GM12878 (cell line): ENCODE data around the gene DMWD. TPM values are rescaled to one million over a fixed set of nuclear protein-coding genes. Genes with fewer than 3 reads are reported as not detected.
A peak's percentile ranks its signal among the peaks of the same experiment; 100 is the strongest.

Source experiments
- CEBPB ChIP-seq, 2 experiments: fragments of 150-350 bp in 1 of 2; IDR thresholded peaks; 2 replicates each; pipeline ENCODE4 v1.6.1; 2012 to 2014; ENCODE audit warnings: low read depth in 2 of 2, low read length in 2 of 2, borderline replicate concordance in 1 of 2, inconsistent platforms in 1 of 2
- EGR1 ChIP-seq, 2 experiments: IDR thresholded peaks; 1 replicate in 1 of 2; 2 replicates in 1 of 2; pipeline ENCODE4 v1.6.1; 2011 to 2012; ENCODE audit warnings: low read depth in 2 of 2, low read length in 2 of 2, borderline replicate concordance in 1 of 2, mild to moderate bottlenecking in 1 of 2, moderate library complexity in 1 of 2
- EZH2 ChIP-seq: IDR thresholded peaks from 2 replicates; pipeline ENCODE4 v1.6.1; 2012; ENCODE audit warnings: low read depth, mild to moderate bottlenecking, control low read depth, inconsistent platforms, low read length, borderline replicate concordance; ENCODE audit not compliant: control insufficient read depth
- IKZF1 ChIP-seq: fragments of 450-650 bp; conservative IDR thresholded peaks from 2 replicates; pipeline ENCODE4 v1.6.1; 2017; ENCODE audit warnings: antibody characterized with exemption, mild to moderate bottlenecking
- MTA2 ChIP-seq: fragments of 450-650 bp; IDR thresholded peaks from 2 replicates; pipeline ENCODE4 v1.6.1; 2016; ENCODE audit warnings: low read depth, mild to moderate bottlenecking, moderate library complexity
- MTA3 ChIP-seq: IDR thresholded peaks from 2 replicates; pipeline ENCODE4 v1.6.1; 2012; ENCODE audit warnings: low read length, inconsistent platforms, borderline replicate concordance
- NR2C2 ChIP-seq: IDR thresholded peaks from 2 replicates; pipeline ENCODE4 v1.6.1; 2011; ENCODE audit warnings: borderline replicate concordance, low read depth; ENCODE audit not compliant: control insufficient read depth, insufficient read length
- PAX8 ChIP-seq: fragments of 450-650 bp; IDR thresholded peaks from 2 replicates; pipeline ENCODE4 v1.6.1; 2017; ENCODE audit warnings: mild to moderate bottlenecking, moderate library complexity
- POLR2AphosphoS5 ChIP-seq: IDR thresholded peaks from 2 replicates; pipeline ENCODE4 v1.6.1; 2011; ENCODE audit warnings: mild to moderate bottlenecking, low read length, inconsistent platforms
- RAD21 ChIP-seq: IDR thresholded peaks from 2 replicates; pipeline ENCODE4 v1.6.1; 2011; ENCODE audit warnings: mild to moderate bottlenecking, low read depth, low read length, moderate library complexity; ENCODE audit not compliant: insufficient read depth
- RAD51 ChIP-seq: fragments of 450-650 bp; IDR thresholded peaks from 2 replicates; pipeline ENCODE4 v1.6.1; 2016; ENCODE audit warnings: moderate library complexity, mild to moderate bottlenecking, inconsistent platforms
- SMAD1 ChIP-seq: fragments of 450-650 bp; IDR thresholded peaks from 2 replicates; pipeline ENCODE4 v1.6.1; 2018; ENCODE audit warnings: mild to moderate bottlenecking, low read depth; ENCODE audit not compliant: partially characterized antibody
- SP1 ChIP-seq: IDR thresholded peaks from one replicate; pipeline ENCODE4 v1.6.1; 2011; ENCODE audit warnings: low read depth, low read length
- SUZ12 ChIP-seq: fragments of 200-600 bp; sonication (generic); IDR thresholded peaks from one replicate; pipeline ENCODE4 v1.6.1; 2018; ENCODE audit warnings: antibody characterized with exemption, mild to moderate bottlenecking; ENCODE audit not compliant: unreplicated experiment
- TAF1 ChIP-seq: IDR thresholded peaks from 2 replicates; pipeline ENCODE4 v1.6.1; 2011; ENCODE audit warnings: mild to moderate bottlenecking, low read depth, low read length, borderline replicate concordance
- YBX1 ChIP-seq: fragments of 450-650 bp; IDR thresholded peaks from 2 replicates; pipeline ENCODE4 v1.6.1; 2016; ENCODE audit warnings: antibody characterized with exemption
- ZNF217 ChIP-seq: fragments of 450-650 bp; IDR thresholded peaks from 2 replicates; pipeline ENCODE4 v1.6.1; 2017; ENCODE audit warnings: antibody characterized with exemption, mild to moderate bottlenecking
- polyA plus RNA-seq, 11 experiments: library from polyadenylated mRNA; depleted of rRNA in 4 of 11; unstranded in 6 of 11; stranded (reverse) in 5 of 11; fragments of >200 nt; fragmentation: Nextera tagmentation in 4 of 11; fragmentation: Illumina TruSeq in 1 of 11; extraction: Ambion mirVana in 4 of 11; extraction: Trizol in 1 of 11; gene quantifications; 1 replicate in 1 of 11; 2 replicates in 10 of 11; pipeline versions ENCODE4 v1.2.1 to v1.2.3, GENCODE V29; 2011 to 2016; ENCODE audit warnings: inconsistent platforms in 2 of 11, missing spikeins in 2 of 11, low read depth in 1 of 11
- total RNA-seq, 4 experiments: library from RNA; depleted of rRNA in 3 of 4; stranded (reverse); fragments of >200 nt in 3 of 4; fragmentation: Illumina TruSeq in 1 of 4; extraction: Trizol in 1 of 4; gene quantifications; 2 replicates each; pipeline versions ENCODE4 v1.2.1 to v1.2.3, GENCODE V29; 2013 to 2021
- TF ChIP-seq, protein P1 (sequence below): fragments of 450-650 bp; formaldehyde crosslinking; IDR thresholded peaks from 2 replicates; pipeline ENCODE4 v1.5.0; 2022; ENCODE audit warnings: mild to moderate bottlenecking, missing genetic modification characterization
- TF ChIP-seq, protein P2 (sequence below): IDR thresholded peaks from 2 replicates; pipeline ENCODE4 v1.6.1; 2012; ENCODE audit warnings: low read depth, low read length, improper control_type of control experiment
- TF ChIP-seq, protein P3 (sequence below): fragments of 450-650 bp; conservative IDR thresholded peaks from 2 replicates; pipeline ENCODE4 v1.6.1; 2017; ENCODE audit warnings: mild to moderate bottlenecking, moderate library complexity
- TF ChIP-seq, protein P4 (sequence below): fragments of 450-650 bp; IDR thresholded peaks from 2 replicates; pipeline ENCODE4 v1.6.1; 2017; ENCODE audit warnings: antibody characterized with exemption, mild to moderate bottlenecking, moderate library complexity

The DMWD gene
- total and polyA plus RNA-seq, 10 of the 15 experiments (the other 5 are each of a cell fraction or from before 2014, with no cell fraction given), result 3.5 to 56.0 (median 11.6) TPM

DNA sequence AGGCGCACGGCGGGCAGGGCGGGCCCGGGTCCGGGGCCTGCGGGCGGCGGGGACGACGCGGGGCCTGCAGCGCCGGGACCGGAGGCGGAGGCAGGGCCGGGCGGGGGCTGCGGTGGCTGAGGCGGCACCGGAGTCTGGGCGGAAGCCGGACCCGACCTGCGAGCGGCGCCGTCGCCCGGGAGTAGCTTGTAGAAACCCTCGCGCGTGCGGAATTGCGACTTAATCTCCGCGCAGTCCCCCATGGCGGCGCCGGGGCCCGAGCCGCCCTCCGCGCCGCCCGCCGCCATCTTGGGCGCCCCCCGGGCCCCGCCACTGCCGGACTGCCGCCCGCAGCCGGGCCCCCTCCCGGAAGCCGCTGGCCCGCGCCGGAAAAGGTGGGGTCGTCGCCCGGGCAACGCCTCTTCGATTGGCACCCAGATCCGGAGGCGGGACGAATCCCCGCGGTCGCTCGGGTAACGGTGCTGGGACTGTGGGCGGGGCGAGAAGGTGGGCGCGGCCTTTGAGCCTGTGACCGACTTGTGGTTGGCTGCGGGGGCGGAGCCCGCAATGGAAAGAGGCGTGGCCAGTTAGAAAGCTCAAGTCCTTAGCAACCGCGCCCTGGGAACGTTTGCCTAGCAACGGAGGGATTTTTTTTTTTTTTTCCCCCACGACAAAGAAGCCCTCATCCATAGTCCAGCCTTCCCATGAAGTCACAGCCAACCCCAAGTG lies at the start of gene DMWD (continued):
- TF ChIP-seq TAF1 (peak; percentile 73; the same call in 1 of the 2 replicates), POLR2AphosphoS5 (no peak), RAD51 (no peak), SP1 (peak; percentile 55), PAX8 (no peak), RAD21 (no peak), IKZF1 (peak; percentile 75), ZNF217 (0 out of 2 replicates have a peak, but pooled peaks have one; percentile 27), NR2C2 (no peak), EGR1 (IDR thresholded peaks at IDR 0.05; ENCODE audit: borderline replicate concordance in 1 of 2, low read depth in 2 of 2, low read length in 2 of 2) (peak; percentile 25 to 89), SMAD1 (no peak), SUZ12 (no peak), YBX1 (no peak), CEBPB (IDR thresholded peaks at IDR 0.05; ENCODE audit: borderline replicate concordance in 1 of 2, low read depth in 2 of 2, low read length in 2 of 2) (no peak), EZH2 (no peak), MTA2 (no peak), MTA3 (no peak)
- TF ChIP-seq, protein P1, sequence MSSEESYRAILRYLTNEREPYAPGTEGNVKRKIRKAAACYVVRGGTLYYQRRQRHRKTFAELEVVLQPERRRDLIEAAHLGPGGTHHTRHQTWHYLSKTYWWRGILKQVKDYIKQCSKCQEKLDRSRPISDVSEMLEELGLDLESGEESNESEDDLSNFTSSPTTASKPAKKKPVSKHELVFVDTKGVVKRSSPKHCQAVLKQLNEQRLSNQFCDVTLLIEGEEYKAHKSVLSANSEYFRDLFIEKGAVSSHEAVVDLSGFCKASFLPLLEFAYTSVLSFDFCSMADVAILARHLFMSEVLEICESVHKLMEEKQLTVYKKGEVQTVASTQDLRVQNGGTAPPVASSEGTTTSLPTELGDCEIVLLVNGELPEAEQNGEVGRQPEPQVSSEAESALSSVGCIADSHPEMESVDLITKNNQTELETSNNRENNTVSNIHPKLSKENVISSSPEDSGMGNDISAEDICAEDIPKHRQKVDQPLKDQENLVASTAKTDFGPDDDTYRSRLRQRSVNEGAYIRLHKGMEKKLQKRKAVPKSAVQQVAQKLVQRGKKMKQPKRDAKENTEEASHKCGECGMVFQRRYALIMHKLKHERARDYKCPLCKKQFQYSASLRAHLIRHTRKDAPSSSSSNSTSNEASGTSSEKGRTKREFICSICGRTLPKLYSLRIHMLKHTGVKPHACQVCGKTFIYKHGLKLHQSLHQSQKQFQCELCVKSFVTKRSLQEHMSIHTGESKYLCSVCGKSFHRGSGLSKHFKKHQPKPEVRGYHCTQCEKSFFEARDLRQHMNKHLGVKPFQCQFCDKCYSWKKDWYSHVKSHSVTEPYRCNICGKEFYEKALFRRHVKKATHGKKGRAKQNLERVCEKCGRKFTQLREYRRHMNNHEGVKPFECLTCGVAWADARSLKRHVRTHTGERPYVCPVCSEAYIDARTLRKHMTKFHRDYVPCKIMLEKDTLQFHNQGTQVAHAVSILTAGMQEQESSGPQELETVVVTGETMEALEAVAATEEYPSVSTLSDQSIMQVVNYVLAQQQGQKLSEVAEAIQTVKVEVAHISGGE (CRISPR knock-in tag), result 0 out of 2 replicates have a peak, but pooled peaks have one; percentile 32
- TF ChIP-seq, protein P2, sequence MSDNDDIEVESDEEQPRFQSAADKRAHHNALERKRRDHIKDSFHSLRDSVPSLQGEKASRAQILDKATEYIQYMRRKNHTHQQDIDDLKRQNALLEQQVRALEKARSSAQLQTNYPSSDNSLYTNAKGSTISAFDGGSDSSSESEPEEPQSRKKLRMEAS, result peak; percentile 51; the same call in 1 of the 2 replicates
- TF ChIP-seq, protein P3, sequence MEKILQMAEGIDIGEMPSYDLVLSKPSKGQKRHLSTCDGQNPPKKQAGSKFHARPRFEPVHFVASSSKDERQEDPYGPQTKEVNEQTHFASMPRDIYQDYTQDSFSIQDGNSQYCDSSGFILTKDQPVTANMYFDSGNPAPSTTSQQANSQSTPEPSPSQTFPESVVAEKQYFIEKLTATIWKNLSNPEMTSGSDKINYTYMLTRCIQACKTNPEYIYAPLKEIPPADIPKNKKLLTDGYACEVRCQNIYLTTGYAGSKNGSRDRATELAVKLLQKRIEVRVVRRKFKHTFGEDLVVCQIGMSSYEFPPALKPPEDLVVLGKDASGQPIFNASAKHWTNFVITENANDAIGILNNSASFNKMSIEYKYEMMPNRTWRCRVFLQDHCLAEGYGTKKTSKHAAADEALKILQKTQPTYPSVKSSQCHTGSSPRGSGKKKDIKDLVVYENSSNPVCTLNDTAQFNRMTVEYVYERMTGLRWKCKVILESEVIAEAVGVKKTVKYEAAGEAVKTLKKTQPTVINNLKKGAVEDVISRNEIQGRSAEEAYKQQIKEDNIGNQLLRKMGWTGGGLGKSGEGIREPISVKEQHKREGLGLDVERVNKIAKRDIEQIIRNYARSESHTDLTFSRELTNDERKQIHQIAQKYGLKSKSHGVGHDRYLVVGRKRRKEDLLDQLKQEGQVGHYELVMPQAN, result peak; percentile 79
- TF ChIP-seq, protein P4, sequence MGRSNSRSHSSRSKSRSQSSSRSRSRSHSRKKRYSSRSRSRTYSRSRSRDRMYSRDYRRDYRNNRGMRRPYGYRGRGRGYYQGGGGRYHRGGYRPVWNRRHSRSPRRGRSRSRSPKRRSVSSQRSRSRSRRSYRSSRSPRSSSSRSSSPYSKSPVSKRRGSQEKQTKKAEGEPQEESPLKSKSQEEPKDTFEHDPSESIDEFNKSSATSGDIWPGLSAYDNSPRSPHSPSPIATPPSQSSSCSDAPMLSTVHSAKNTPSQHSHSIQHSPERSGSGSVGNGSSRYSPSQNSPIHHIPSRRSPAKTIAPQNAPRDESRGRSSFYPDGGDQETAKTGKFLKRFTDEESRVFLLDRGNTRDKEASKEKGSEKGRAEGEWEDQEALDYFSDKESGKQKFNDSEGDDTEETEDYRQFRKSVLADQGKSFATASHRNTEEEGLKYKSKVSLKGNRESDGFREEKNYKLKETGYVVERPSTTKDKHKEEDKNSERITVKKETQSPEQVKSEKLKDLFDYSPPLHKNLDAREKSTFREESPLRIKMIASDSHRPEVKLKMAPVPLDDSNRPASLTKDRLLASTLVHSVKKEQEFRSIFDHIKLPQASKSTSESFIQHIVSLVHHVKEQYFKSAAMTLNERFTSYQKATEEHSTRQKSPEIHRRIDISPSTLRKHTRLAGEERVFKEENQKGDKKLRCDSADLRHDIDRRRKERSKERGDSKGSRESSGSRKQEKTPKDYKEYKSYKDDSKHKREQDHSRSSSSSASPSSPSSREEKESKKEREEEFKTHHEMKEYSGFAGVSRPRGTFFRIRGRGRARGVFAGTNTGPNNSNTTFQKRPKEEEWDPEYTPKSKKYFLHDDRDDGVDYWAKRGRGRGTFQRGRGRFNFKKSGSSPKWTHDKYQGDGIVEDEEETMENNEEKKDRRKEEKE, result no peak
